ENCODE data around the gene REM2. TPM values are rescaled to one million over a fixed set of nuclear protein-coding genes. Genes with fewer than 3 reads are reported as not detected.

Gene REM2
- total and polyA plus RNA-seq, 10 donors: 1.4 to 5.8 (median 3.2) TPM

DNA sequence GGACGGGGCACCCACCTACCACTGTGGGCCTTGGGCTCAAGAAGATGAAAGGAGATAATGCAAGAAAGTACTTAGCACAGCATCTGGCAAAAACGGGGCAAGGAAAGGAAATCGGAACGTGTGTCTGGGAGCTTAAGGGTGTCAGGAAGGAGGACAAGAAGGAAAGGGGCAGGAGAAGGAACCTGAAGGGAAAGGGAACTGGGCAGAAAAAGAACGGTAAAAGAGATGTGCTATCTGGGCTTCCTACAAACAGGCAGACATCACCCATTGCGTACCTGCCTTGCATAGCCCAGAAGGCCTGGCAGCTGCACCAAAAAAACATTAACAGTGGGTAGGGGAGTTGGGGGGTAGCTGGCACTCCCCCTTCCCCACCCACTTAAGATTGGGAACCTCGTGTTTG is 958 bp upstream of the REM2 start:
- no peak for DNase-seq
- TF ChIP-seq, protein P1, sequence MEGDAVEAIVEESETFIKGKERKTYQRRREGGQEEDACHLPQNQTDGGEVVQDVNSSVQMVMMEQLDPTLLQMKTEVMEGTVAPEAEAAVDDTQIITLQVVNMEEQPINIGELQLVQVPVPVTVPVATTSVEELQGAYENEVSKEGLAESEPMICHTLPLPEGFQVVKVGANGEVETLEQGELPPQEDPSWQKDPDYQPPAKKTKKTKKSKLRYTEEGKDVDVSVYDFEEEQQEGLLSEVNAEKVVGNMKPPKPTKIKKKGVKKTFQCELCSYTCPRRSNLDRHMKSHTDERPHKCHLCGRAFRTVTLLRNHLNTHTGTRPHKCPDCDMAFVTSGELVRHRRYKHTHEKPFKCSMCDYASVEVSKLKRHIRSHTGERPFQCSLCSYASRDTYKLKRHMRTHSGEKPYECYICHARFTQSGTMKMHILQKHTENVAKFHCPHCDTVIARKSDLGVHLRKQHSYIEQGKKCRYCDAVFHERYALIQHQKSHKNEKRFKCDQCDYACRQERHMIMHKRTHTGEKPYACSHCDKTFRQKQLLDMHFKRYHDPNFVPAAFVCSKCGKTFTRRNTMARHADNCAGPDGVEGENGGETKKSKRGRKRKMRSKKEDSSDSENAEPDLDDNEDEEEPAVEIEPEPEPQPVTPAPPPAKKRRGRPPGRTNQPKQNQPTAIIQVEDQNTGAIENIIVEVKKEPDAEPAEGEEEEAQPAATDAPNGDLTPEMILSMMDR (IDR thresholded peaks at IDR 0.05 in 8 of 11, conservative IDR thresholded peaks at IDR 0.05 in 3 of 11): no peak
- TF ChIP-seq POLR2AphosphoS5 (IDR thresholded peaks at IDR 0.05): peak in 1 of 3 donors; percentile 31
- H3K4me3 ChIP-seq: no peak overlapping the region
- no peaks in the 10 kb centered on the region for H3K9me3 ChIP-seq
- H3K4me1 ChIP-seq: peaks cover 5 to 69% (median 26%) of the 10 kb centered on the region in 6 donors
- no peak overlapping the region for H3K27ac ChIP-seq
- 39 to 48% (median 45%) methylated on average over 7 of the region's 7 CpGs for WGBS, 5 donors
- intact Hi-C loops (cut with DNase I; ENCODE audit: low total_unique reads): no loop called here
- peaks cover 0 to 19% (median 0%) of the 10 kb centered on the region in 7 donors for H3K27me3 ChIP-seq (replicated peaks in 1 of 7)
- H3K36me3 ChIP-seq: peaks cover 3 to 40% (median 25%) of the 10 kb centered on the region in 6 donors

GRCh38 chr14:22882529-22883172 is 371 bp upstream of the REM2 start:
- H3K27ac ChIP-seq: no peak overlapping the region
- intact Hi-C loops (cut with DNase I; ENCODE audit: low total_unique reads): no loop called here
- H3K4me3 ChIP-seq: no peak overlapping the region
- peaks cover 10 to 70% (median 32%) of the 10 kb centered on the region in 6 donors for H3K4me1 ChIP-seq
- H3K9me3 ChIP-seq: no peaks in the 10 kb centered on the region
- H3K36me3 ChIP-seq: peaks cover 0 to 34% (median 19%) of the 10 kb centered on the region in 6 donors
- DNase-seq: no peak
- H3K27me3 ChIP-seq (replicated peaks in 1 of 7): peaks cover 0 to 20% (median 0%) of the 10 kb centered on the region in 7 donors
- WGBS, 5 donors: 35 to 56% (median 47%) methylated on average over 6 of the region's 6 CpGs
- TF ChIP-seq POLR2AphosphoS5 (IDR thresholded peaks at IDR 0.05) (peak in 1 of 3 donors; percentile 20), POLR2A (IDR thresholded peaks at IDR 0.05) (no peak)
- TF ChIP-seq, protein P1 (IDR thresholded peaks at IDR 0.05 in 8 of 11, conservative IDR thresholded peaks at IDR 0.05 in 3 of 11): no peak

GRCh38 chr14:22884076-22884737 is 1.2 kb downstream of the REM2 start:
- Histone ChIP-seq H3K4me1 (peaks cover 15 to 70% (median 44%) of the 10 kb centered on the region in 6 donors), H3K27ac (no peak overlapping the region), H3K27me3 (replicated peaks in 1 of 7) (peaks cover 0 to 20% (median 0%) of the 10 kb centered on the region in 7 donors), H3K4me3 (no peak overlapping the region), H3K9me3 (no peaks in the 10 kb centered on the region), H3K36me3 (peaks cover 0 to 18% (median 4%) of the 10 kb centered on the region in 6 donors)
- TF ChIP-seq POLR2A (IDR thresholded peaks at IDR 0.05): no peak
- TF ChIP-seq, protein P1 (IDR thresholded peaks at IDR 0.05 in 8 of 11, conservative IDR thresholded peaks at IDR 0.05 in 3 of 11): no peak
- no peak for TF ChIP-seq POLR2AphosphoS5 (IDR thresholded peaks at IDR 0.05)
- intact Hi-C loops (cut with DNase I; ENCODE audit: low total_unique reads): no loop called here
- WGBS, 5 donors: 80 to 86% (median 82%) methylated on average over 7 of the region's 7 CpGs
- no peak for DNase-seq
